RPMI7951 (cell line): Measurements from ENCODE around the gene IRF9. TPM values are rescaled to one million over a fixed set of nuclear protein-coding genes. Genes with fewer than 3 reads are reported as not detected.
A peak's percentile ranks its signal among the peaks of the same experiment; 100 is the strongest.
"Not testable (repeated sequence)": the region's sequence is repeated elsewhere in the genome, so short reads cannot be mapped to it uniquely, and the experiment has no call there.

Experiments used
- DNase-seq: peaks from one replicate; pipeline ENCODE4 v3.0.0-alpha.2; 2012; ENCODE audit warnings: low read depth
- total RNA-seq: library from RNA; depleted of rRNA; stranded (reverse); fragments of >200 nt; shearing (Covaris generic); gene quantifications from 2 replicates; pipeline ENCODE4 v1.2.3, GENCODE V29; 2014

The IRF9 gene
- total RNA-seq, 1 experiment from 2014 or later, result 39.3 TPM

DNA sequence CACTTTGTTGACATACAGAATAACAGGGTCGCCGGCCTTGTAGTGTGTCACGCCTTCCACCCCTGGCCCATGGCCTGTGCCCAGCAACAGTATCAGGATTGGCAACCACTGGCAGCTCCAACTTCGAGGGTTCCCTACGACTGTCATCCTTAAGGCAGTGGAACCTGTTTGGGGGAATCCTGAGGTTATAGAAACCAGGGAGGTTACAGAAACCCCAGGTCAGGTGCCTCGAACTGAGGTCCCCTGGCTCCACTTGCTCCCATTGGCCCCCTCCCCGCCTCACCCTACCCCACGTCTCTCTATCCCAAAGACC is 33.8 kb downstream of the IRF9 start:
- no peak for DNase-seq

DNA sequence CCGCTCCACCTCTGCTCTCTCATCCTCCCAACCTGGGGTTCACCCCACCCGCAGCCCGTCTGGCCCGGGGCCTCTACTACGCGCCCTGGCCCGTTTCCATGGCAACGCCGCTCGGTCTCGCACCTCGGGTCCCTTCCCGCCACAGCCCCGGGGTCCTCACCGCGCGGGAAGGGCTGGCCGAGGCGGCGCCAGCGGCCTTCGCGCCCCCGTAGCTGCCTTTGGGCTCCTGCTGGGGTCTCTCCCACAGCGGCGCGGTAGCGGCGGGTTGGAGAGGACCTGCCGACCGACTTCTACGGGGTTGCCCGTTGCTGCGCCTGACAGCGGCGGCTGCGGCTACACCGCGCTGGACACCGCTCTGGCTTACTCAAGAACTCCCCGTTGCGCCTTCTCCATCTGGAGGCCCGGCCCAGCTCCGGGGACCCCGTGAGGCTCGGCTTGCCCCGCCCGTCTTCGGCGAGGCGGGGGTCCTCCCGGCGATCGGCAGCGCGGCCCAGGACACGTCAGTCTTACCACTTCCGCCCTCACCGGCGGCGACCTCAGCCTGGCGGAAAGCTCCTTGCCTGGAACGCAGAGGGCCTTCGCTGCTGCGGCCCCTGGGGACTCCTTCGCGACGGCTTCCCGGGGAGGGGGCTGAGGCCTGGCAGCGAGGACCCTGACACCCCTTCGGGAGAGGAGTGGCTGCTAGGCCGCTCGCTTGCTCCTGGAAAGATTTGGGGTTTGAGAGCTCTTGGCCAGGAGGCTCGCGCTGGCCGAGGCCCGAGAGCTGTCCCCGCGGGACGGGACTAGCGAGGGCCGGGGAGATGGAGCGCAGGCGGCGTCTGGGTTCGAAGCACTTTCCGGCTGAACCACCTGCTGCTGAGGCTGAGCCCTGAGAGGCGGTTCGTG is 34.4 kb downstream of the IRF9 start, which contains the start of gene TM9SF1:
Gene TM9SF1, minus strand, starts transcription at position 256 of the 885 bp plus-strand sequence. CDS start 422 bp downstream, outside the sequence.
- peak; percentile 79 for DNase-seq

- no peak for DNase-seq
Measured at GRCh38 chr14:24196071-24197055, 35.3 kb downstream of the IRF9 start.

DNA sequence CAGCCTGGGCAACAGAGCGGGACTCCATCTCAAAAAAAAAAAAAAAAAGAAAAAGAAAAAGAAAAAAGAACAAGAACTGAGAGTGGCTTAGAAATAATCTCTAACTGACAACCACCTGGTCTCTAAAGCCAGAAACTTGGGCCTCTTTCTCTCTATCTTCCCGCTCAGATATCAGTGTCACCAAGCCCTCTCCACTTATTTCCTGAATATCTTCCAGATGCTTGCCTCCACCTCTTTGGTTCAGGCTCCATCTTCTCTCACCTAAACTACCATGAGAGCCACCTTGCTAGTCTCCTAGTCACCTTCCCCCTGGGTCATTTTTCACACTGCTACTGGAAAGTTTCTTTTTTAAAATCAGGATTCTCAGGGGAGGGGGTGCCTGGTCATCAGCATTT is 36.0 kb downstream of the IRF9 start:
- DNase-seq, result no peak

DNA sequence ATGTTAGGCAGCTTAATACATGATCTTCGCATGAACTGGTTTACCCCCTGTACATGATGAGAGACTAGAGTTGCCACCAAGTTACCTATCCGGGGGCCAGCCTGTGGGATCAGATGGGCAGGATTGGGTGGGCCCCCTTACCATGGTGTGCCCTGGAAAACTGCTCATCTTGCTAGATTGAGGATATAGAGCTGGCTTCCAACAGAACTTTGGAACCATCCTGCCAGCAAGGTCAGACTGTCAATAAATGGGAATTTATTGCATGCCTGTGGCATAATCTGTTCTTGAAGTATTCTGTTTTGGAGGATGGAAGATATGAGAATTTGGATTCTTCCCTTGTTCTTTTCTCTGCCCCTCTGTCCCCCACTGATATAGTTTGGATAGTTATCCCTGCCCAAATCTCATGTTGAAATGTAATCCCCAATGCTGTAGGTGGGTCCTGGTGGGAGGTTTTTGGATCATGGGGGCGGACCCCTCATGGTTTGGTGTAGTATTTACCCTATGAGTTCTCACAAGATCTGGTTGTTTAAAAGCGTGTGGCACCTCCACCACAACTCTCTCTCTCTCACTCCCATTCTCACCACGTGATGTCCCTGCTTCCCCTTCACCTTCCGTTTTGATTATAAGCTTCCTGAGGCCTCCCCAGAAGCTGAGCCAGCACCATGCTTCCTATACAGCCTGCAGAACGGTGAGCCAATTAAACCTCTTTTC is 37.9 kb downstream of the IRF9 start:
- no peak for DNase-seq

DNA sequence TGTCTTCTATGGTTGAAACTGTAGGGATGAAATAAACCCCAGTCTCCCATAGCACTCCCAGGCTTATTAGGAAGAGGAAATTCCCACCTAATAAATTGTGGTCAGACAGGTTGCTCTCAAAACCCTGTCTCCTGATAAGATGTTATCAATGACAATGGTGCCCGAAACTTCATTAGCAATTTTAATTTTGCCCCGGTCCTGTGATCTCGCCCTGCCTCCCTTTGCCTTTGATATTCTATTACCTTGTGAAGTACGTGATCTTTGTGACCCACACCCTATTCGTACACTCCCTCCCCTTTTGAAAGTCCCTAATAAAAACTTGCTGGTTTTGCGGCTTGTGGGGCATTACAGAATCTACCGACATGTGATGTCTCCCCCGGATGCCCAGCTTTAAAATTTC is 41.5 kb downstream of the IRF9 start:
- DNase-seq, result not testable (repeated sequence)

DNA sequence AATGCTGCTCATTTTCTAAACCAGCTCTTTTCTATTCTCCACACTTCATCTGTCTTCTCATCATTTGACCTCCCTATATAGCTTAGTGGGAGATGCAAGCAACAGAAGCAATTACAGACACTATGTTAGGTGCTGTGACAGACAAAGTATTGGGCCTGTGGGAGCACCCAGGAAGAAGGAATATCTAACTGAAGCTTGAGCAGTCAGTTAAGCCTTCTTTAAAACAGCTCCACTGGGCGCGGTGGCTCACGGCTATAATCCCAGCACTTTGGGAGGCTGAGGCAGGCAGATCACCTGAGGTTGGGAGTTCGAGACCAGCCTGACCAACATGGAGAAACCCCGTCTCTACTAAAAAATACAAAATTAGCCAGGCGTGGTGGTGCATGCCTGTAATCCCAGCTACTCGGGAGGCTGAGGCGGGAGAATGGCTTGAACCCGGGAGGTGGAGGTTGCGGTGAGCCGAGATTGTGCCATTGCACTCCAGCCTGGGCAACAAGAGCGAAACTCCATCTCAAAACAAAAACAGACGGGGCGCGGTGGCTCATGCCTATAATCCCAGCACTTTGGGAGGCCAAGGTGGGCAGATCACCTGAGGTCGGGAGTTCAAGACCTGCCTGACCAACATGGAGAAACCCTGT is 42.3 kb downstream of the IRF9 start:
- not testable (repeated sequence) for DNase-seq

DNA sequence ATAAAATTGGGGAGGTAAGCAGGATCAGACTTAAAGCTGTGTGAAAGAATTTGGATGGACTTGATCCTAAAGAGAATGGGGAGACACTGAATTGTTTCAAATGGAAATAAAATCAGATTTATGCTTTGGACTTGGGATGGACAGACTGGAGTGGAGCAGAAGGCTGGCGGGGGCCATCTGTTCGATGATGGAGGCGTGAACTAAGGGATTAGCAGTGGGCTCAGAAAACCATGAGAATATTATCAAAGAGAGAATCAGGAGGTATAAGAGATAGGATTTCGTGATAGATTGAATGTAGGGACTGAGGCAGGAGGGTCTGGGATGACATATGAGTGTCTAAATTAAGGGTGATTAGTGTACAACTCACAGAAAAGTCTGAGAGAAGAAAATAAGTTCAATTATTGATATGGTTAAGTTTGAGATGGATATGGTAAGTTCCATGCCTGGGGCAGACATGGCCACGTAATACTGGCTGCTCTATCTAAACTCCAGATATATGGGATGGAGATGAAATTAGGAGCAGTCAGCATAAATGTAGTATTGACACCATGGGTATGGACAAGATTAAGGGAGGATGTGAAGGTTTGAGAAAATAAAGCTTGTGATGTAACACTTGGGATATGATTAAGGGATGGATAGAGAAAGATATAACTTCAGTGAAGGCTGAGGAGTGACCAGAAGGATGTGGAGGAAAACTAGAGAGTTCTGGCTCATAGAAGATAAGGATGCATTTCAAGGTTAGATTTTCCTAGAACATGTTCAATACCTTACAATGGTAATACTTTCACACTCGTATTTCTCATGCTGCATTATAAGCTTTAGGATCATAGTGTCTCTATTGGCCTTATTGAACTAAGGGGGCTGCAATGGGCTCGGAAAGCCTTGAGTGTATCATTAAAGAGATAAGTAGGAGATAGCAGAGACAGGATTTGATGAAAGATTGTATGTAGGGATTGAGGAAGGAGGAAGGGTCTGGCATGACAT is 43.4 kb downstream of the IRF9 start:
- no peak for DNase-seq

- DNase-seq, result no peak
Measured at GRCh38 chr14:24206260-24207103, 45.4 kb downstream of the IRF9 start.

DNA sequence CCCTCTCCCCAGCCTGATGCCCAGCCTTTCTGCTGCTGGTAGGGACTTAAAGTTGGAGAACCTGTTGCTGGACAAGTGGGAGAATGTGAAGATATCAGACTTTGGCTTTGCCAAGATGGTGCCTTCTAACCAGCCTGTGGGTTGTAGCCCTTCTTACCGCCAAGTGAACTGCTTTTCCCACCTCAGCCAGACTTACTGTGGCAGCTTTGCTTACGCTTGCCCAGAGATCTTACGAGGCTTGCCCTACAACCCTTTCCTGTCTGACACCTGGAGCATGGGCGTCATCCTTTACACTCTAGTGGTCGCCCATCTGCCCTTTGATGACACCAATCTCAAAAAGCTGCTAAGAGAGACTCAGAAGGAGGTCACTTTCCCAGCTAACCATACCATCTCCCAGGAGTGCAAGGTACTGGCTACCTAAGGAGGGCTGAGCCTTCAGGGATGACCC is 46.1 kb downstream of the IRF9 start:
- no peak for DNase-seq

DNA sequence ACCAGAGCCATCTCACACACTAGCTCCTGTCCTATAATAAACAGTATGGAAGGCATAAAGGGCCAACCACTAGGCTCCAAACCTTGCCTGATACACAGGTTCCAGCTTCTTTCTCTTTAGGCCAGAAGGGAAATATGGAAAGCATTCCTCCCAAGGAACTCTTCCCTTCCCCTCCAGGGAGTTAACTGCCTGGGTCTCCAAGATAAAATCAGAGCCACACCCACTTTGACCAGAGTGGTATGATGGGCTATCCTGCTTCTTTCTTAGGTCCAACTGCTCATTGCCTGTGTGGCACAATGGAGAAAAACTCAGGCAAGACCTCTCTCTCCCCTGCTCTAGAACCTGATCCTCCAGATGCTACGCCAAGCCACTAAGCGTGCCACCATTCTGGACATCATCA is 46.6 kb downstream of the IRF9 start:
- no peak for DNase-seq

- no peak for DNase-seq
Measured at GRCh38 chr14:24211311-24211710, 50.2 kb downstream of the IRF9 start.

DNA sequence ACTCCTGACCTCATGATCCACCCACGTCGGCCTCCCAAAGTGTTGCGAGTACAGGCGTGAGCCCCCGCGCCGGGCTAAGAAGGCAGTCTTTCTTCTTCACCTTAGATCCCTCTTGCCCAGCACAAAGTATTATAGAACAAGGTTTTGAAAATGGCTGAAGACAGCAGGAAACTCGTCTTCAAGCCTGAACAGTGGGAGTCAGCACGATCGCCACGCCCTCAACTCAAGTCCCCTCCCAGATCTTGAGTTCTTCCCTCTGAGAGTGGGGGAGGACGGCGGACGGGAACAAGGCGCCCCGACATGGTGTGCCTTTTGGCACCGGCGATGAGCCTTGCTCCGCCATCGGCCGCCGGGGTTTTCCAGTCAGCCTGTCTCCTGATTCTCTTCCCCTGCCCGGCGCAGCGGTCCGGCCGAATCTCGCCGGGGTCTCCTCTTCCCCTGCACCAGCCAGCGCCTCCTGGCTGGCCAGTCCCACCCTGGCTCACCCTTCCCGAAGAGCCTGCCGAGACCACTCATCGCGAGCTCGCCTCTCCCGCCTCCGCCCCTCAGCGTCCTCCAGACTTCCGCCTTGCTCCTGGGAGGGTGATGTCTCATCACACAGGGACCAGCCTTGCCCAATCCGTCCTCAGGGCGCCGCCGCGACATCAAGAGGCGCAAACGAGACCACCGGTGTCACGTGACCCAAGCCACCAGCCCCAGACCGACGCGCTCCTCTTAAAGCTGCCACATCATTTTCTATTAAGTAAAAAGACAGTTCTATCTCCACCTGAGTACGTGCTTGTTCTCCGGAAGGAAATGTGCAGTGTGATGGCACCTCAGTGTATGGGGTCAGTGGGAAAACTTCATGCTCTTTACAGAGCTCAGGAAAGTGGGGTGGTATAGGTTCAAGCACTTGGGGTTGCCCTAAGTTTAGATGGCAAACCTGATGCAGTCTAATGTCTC is 52.1 kb downstream of the IRF9 start, which contains the start of gene CHMP4A:
Gene CHMP4A, minus strand, starts transcription at position 565 of the 942 bp plus-strand sequence. Its CDS starts 49 bp downstream, at position 516.
- DNase-seq, result peak; percentile 97

GRCh38 chr14:24213866-24214662 is 53.0 kb downstream of the IRF9 start:
- DNase-seq, result no peak

DNA sequence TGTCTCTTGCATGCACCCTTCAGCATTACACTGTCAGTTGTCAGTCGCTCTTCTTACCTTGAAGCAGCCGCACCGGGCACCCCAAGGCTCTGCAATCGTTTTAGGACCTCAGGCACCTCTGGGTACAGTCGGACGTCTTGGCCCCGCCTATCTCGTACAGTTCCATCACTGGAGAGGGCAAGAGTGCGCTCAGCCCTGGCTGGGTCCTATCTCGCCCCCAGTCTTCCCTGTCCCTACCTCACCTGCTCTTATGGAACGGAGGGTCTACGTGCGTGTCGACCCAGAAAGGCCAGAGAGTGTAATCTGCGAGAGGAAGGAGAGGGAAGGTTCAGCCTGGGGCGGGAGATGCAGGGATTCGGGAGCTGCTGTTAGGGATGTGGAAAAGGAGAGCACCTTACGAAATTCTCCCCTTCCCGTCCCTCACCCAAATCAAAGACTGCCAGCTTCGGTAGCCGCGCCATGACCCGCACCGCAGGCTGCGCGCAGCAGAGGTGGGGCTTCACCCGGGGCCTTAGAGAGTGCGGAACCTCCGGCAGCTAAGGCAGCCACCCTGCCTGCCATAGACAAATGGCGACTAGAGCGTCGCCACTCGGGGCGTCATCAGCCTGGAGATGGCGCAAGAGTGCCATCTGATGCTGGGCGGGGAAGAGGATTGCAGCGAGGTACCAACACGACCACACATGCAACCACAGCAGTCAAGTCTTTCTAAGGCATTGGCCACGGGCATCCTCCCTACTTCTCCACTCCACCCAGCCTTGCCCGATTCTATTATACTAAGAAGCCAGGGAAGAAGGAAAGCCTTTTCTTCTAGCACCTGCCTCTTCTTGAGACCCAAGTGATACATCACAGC is 54.7 kb downstream of the IRF9 start, which contains the start of gene MDP1:
Gene MDP1, minus strand, starts transcription at position 572 of the 850 bp plus-strand sequence. Its CDS starts 111 bp downstream, at position 461.
- peak; percentile 84 for DNase-seq
